GM21390 (cell line): ENCODE results near the gene LRRC8E.
"Not testable (repeated sequence)": the region's sequence is repeated elsewhere in the genome, so short reads cannot be mapped to it uniquely, and the experiment has no call there.

Experiments
- ATAC-seq: cut with Tn5 transposase; IDR thresholded peaks from one replicate; pipeline ENCODE4 v1.9.1; 2021; ENCODE audit not compliant: unreplicated experiment

The LRRC8E gene

GRCh38 chr19:7907122-7907521, 18.8 kb downstream of the LRRC8E start:
- no peak for ATAC-seq

DNA sequence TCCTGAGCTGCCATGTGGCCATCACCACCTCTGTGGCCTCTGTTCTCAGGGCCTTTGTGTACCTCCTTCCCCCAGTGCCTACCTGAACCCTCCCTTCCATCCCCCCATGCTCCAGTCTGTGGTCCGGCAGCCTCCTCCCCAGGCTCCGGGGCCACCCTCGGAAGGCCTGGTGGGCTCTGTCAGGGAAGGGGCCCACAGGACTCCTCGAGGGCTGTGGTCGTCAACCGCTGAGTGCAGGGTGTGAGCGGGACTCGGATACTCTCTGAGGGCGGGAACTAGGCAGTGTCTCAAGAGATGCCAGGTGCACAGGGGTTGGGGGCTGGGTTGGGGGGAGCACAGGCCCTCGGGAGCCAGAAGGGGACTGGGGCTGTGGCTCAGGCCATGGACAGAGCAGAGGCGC, 19.2 kb downstream of the LRRC8E start:
- no peak for ATAC-seq

DNA sequence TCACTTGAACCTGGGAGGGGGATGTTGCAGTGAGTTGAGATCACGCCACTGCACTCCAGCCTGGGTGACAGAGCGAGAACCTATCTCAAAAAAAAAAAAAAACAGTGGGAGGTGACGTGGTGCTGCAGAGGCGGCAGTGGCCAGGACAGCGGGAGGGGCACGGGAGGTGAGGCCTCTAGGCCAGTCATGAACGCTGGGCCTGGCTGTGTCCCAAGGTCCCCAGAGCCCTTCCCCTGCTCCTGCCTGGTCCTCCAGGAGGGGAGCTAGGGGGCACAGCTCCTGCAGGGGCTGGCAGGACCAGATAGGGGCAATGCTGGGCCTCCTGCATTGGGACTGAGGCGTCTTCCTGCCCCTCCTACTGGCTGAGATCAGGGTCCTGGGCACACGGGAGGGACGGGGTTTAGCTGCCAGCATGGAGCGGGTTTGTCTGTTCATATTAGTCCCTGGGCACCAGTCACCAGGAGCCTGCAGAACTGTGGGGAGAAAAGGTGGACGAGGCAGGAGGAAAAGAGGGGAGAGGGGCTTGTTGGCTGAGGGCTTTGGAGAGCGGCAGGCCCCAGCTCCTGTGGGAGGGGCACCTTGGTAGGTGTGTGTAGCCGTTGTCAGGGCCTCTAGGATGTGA, 19.9 kb downstream of the LRRC8E start:
- ATAC-seq, result no peak

GRCh38 chr19:7908742-7909461, 20.6 kb downstream of the LRRC8E start:
- no peak for ATAC-seq

DNA sequence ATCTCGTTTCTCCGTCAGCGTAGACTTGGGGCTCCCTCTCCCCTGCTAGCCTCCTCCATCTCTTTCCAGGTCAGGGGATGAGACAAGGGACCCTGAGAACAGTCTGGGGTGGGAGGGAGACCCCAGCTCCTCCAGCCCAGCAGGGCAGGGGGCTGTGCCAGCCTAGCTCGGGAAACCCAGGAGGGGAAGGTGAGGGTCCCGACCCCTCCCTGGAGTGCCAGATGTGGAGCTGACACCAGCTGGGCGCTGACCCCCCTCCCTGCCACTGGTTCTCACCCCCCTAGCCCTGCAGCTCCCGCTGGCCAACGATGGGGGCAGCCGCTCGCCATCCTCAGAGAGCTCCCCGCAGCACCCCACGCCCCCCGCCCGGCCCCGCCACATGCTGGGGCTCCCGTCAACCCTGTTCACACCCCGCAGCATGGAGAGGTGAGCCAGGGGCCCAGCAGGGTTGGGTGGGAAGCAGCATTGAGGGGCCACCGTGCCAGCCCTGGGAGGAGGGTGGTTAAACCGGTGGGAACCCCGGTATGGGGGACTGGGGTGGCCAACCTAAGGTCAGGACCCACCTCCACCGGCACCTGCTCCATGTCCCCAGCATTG, 21.3 kb downstream of the LRRC8E start:
- ATAC-seq, result no peak

DNA sequence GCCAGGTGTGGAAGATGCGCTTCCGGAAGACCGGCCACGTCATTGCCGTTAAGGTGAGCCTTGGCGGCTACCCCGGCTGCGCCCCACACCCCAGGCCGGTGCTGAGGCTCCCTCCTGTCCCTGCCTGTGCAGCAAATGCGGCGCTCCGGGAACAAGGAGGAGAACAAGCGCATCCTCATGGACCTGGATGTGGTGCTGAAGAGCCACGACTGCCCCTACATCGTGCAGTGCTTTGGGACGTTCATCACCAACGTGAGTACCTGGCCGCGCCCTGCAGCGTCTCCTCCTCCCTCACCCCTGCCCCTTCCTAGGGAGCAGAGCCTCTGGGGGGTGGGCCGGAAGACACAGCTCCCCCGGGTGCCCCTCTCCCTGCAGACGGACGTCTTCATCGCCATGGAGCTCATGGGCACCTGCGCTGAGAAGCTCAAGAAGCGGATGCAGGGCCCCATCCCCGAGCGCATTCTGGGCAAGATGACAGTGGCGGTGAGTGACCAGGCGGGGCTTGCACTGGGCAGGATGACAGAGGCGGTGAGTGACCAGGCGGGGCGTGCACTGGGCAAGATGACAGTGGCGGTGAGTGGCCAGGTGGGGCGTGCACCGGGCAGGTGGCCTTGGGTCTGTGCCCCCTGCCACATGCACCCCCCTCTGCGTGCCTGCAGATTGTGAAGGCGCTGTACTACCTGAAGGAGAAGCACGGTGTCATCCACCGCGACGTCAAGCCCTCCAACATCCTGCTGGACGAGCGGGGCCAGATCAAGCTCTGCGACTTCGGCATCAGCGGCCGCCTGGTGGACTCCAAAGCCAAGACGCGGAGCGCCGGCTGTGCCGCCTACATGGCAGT, 22.2 kb downstream of the LRRC8E start:
- ATAC-seq, result no peak

GRCh38 chr19:7911508-7912143, 23.3 kb downstream of the LRRC8E start:
- no peak for ATAC-seq

DNA sequence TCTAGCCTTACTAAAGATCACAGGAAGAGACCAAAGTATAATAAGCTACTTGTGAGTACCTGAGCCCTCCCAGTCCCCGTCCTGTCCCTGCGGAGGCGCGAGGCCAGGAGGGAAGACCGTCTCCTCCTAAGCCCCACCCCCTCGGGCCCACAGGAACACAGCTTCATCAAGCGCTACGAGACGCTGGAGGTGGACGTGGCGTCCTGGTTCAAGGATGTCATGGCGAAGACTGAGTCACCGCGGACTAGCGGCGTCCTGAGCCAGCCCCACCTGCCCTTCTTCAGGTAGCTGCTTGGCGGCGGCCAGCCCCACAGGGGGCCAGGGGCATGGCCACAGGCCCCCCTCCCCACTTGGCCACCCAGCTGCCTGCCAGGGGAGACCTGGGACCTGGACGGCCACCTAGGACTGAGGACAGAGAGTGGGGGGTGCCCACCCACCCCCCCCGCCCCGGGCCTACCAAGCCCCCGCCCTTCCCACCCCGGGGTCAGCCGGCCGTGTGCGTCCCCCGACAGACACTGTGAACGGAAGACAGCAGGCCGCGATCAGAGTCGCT, 23.9 kb downstream of the LRRC8E start:
- ATAC-seq, result no peak

- ATAC-seq, result no peak
These were observed 24.6 kb downstream of the LRRC8E start for GRCh38 chr19:7912697-7913564.

- ATAC-seq, result no peak
These were observed 25.3 kb downstream of the LRRC8E start for GRCh38 chr19:7913652-7914051.

GRCh38 chr19:7914099-7914498, 25.8 kb downstream of the LRRC8E start:
- no peak for ATAC-seq

DNA sequence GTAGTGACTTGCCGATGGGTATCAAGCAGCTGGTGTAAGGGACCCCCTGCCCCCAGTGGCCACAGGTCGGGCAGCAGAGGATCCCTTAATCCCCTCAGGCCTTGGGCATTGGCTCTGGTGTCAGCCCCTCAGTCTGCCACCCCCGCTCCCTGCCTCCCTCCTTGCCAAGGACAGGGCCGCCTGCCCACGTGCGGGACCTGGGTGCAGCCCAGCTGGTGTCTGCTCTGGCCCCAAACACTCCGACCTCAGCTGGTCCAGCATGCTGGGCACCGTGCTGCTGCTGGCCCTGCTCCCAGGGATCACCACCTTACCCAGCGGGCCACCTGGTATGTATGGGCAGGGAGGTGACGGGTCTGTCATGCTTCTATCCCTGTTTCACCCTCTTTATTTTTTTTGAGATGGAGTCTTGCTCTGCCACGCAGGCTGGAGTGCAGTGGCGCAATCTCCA, 26.3 kb downstream of the LRRC8E start, which contains the start of gene TGFBR3L:
Gene TGFBR3L, plus strand, starts transcription at position 233 of the 448 bp plus-strand sequence.
- no peak for ATAC-seq

DNA sequence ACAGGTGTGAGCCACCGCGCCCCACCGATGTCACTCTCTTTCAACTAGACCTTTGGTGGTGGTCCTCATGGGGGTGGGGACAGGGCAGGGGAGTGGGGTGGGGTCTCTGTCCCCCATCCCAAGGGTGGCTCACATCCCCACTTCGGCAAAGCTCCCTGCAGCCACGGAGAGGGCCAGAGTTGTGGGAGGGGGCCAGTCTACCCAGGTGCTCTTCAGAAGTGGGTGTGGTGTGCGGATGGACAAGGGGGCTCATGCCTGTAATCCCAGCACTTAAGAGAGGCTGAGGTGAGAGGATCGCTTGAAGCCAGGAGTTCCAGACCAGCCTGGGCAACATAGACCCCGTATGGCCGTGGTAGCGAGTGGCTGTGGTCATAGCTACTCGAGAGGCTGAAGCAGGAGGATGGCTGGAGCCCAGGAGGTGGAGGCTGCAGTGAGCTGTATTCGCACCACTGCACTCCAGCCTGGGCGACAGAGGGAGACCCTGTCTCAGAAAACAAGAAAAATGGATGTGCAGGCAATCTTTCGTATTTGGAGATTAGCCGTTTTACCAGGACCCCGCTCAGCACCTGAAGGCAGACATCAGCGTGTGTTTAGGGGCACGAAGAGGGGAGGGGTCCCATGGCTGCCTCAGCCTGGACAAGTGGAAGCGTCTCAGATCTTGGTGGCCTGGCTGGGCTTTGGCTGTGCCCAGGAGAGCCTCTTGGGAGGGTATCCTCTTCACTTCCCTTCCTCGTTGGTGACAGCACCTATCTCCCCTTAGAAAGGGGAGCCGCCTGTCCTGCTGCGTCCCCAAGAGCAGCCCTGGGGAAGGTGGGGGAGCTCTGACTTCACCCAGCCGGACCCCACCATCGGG, 27.2 kb downstream of the LRRC8E start:
- no peak for ATAC-seq

DNA sequence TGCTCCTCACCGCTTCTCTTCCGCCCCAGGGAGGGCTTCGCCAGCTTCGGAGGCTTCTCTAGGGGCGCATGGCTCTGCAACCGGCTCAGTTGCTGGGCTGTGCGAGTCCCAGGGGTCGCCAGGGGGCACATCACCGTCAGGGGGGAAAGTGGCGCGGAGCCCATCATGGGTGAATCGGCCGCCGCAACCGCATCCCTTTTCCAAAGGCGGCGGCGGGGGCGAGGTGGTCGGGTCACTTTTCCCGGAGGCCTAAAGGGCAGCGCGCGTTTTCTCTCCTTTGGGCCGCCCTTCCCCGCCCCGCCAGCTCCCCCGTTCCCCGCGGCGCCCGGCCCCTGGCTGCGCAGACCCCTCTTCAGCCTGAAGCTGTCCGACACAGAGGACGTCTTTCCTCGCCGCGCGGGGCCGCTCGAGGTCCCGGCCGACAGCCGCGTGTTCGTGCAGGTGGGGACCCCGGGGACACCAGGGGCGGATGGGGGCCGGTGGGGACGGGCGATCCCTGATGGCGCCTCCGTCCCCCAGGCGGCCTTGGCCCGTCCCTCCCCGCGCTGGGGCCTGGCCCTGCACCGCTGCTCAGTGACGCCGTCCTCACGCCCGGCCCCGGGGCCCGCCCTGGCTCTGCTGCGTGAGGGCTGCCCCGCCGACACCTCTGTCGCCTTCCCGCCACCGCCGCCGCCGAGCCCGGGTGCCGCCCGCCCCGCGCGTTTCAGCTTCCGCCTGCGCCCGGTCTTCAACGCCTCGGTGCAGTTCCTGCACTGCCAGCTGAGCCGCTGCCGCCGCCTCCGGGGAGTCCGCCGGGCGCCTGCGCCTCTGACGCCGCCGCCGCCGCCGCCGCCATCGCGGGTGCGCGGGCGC, 28.0 kb downstream of the LRRC8E start:
- ATAC-seq, result no peak

- ATAC-seq, result no peak
These were observed 28.6 kb downstream of the LRRC8E start for GRCh38 chr19:7916955-7917266.

DNA sequence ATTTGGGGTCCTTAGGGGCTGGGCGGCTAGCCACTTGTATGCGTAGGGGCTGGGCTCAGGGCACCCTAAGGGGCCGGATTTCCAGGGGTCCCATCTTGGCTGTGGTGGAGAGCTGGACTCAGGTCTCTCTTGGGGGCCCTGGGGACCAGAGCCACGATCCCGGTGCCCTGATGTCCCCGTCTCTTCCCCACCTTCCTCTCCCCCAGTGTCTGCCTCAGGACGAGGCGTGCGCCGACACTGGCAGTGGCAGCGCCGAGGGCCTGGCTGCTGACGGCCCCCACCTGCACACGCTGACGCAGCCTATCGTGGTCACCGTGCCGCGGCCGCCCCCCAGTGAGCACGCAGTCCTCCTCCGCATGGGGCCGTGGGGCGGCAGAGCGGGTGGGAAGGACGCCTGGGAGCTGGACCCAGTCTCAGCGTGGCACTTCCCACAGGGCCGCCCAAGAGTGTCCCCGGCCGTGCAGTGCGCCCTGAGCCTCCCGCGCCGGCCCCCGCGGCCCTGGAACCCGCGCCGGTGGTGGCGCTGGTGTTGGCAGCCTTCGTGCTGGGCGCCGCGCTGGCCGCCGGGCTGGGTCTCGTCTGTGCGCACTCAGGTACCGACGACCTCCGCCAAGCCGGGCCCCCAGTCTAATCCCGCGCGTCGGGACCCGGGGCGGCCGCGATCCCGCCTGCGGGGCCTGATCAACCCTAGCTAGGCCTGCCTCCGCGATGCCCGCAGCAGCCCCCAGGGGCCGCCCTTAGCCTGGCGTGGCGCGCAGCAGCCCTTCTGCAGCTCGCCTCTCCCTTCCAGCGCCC, 29.2 kb downstream of the LRRC8E start:
- ATAC-seq, result no peak

DNA sequence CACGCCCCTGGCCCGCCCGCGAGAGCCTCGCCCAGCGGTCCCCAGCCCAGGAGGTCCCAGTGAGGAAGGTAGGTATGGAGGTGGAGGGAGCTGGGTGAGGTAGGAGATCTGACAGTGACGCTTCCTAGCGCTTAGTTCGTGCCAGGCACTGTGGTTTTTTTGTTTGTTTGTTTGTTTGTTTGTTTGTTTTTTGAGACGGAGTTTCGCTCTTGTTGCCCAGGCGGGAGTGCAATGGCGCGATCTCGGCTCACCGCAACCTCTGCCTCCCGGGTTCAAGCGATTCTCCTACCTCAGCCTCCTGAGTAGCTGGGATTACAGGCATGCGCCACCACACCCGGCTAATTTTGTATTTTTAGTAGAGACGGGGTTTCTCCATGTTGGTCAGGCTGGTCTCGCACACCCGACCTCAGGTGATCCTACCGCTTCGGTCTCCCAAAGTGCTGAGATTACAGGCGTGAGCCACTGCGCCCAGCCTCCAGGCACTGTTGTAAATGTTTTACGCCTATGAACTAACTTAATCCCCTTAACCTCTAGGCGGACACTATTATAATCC, 29.8 kb downstream of the LRRC8E start:
- not testable (repeated sequence) for ATAC-seq
